Esophagus squamous epithelium (tissue), 4 donors: ENCODE measurements around the gene PRCP.

Experiments used
- CTCF ChIP-seq, 6 experiments: fragments of 450-650 bp in 4 of 6; fragments of 200-600 bp in 2 of 6; sonication (generic) in 2 of 6; IDR thresholded peaks; one replicate each; pipeline ENCODE4 v1.5.1; 2016 to 2019; ENCODE audit warnings: antibody characterized with exemption in 6 of 6, mild to moderate bottlenecking in 4 of 6, moderate library complexity in 4 of 6
- POLR2A ChIP-seq, 4 donors: fragments of 450-650 bp; IDR thresholded peaks; one replicate each; pipeline ENCODE4 v1.6.1; 2017; ENCODE audit warnings: antibody characterized with exemption in 4 of 4, mild to moderate bottlenecking in 4 of 4, moderate library complexity in 3 of 4

- no peak for TF ChIP-seq POLR2A (IDR thresholded peaks at IDR 0.05)
- TF ChIP-seq CTCF (IDR thresholded peaks at IDR 0.05), result no peak
Observed at GRCh38 chr11:82810738-82811137, 89.5 kb downstream of the PRCP start.
